Panc1 (cell line): ENCODE results near the gene PDIK1L. TPM values are rescaled to one million over a fixed set of nuclear protein-coding genes. Genes with fewer than 3 reads are reported as not detected.

Experiments used
- ATAC-seq: fragments of 200-7000 bp; cut with Tn5 transposase; 2 replicates; pipeline ENCODE4 v1.9.1; 2020; ENCODE audit warnings: mild to moderate bottlenecking, moderate library complexity
- BruUV-seq: library from RNA; stranded (reverse); fragments of 400-500 nt; replicated peaks from 2 replicates; lab custom pipeline; 2021; lab: Mats Ljungman, UMichigan
- CTCF ChIA-PET: fragments of 300-600 bp; sonication (Branson Sonifier 250); formaldehyde crosslinking; loops from one replicate; lab custom pipeline; 2022; ENCODE audit warnings: antibody characterized with exemption; lab: Charles Lee
- POLR2A ChIA-PET: fragments of 300-600 bp; sonication (Branson Sonifier 250); formaldehyde crosslinking; loops from one replicate; lab custom pipeline; 2022; ENCODE audit warnings: antibody characterized with exemption; lab: Charles Lee
- DNase-seq: peaks from one replicate; pipeline ENCODE4 v3.0.0-alpha.2; 2010; ENCODE audit warnings: low read depth, low spot score
- H3K27ac ChIP-seq: 2 replicates; pipeline ENCODE4 v1.5.1; 2011; ENCODE audit warnings: mild to moderate bottlenecking, low read length, inconsistent platforms
- H3K27me3 ChIP-seq: fragments of 200-500 bp; sonication (Bioruptor generic); 2 replicates; pipeline ENCODE4 v1.6.0; 2014; ENCODE audit warnings: low read length, inconsistent platforms; ENCODE audit not compliant: control insufficient read depth, insufficient read depth
- H3K36me3 ChIP-seq: fragments of 200-500 bp; sonication (Bioruptor generic); 2 replicates; pipeline ENCODE4 v1.5.1; 2014; ENCODE audit warnings: inconsistent platforms, mild to moderate bottlenecking, low read length, moderate library complexity; ENCODE audit not compliant: control insufficient read depth, insufficient read depth
- H3K4me1 ChIP-seq: 2 replicates; pipeline ENCODE4 v1.5.1; 2011; ENCODE audit warnings: inconsistent platforms, mild to moderate bottlenecking, low read length, moderate library complexity; ENCODE audit not compliant: control insufficient read depth, insufficient read depth
- H3K4me3 ChIP-seq, 2 experiments: 2 replicates each; pipeline ENCODE4 v1.5.1; 2011 to 2012; ENCODE audit warnings: low read depth in 2 of 2, low read length in 2 of 2, mild to moderate bottlenecking in 2 of 2, inconsistent platforms in 1 of 2, moderate library complexity in 1 of 2
- H3K9me3 ChIP-seq: fragments of 200-500 bp; sonication (Bioruptor generic); 2 replicates; pipeline ENCODE4 v1.5.1; 2014; ENCODE audit warnings: low read depth, mild to moderate bottlenecking, inconsistent platforms, low read length, moderate library complexity; ENCODE audit not compliant: control insufficient read depth, insufficient read depth
- POLR2AphosphoS5 ChIP-seq: IDR thresholded peaks from 2 replicates; pipeline ENCODE4 v1.6.1; 2012; ENCODE audit warnings: mild to moderate bottlenecking, low read depth, low read length, moderate library complexity
- SIN3A ChIP-seq: IDR thresholded peaks from 2 replicates; pipeline ENCODE4 v1.6.1; 2012; ENCODE audit warnings: low read depth, mild to moderate bottlenecking, low read length, moderate library complexity, borderline replicate concordance; ENCODE audit not compliant: insufficient read depth
- TCF7L2 ChIP-seq: IDR thresholded peaks from 2 replicates; pipeline ENCODE4 v1.6.1; 2011; ENCODE audit warnings: mild to moderate bottlenecking, low read depth, low read length, inconsistent platforms
- in situ Hi-C: cut with HindIII; loops from 2 replicates; pipeline ENCODE4 v1.10.0; 2016; ENCODE audit warnings: low sequenced_read_pairs, low pct_unique_long_range_greater_than_20kb
- intact Hi-C: fragments of 100-400 bp; cut with micrococcal nuclease; formaldehyde crosslinking; loops from one replicate; pipeline ENCODE4 v1.10.0; 2022; ENCODE audit not compliant: unreplicated experiment
- total RNA-seq: library from RNA; stranded (reverse); gene quantifications from one replicate; pipeline ENCODE4 v1.2.1, GENCODE V29; 2021; ENCODE audit not compliant: unreplicated experiment
- TF ChIP-seq, protein P1 (sequence below): fragments of 450-650 bp; IDR thresholded peaks from 2 replicates; pipeline ENCODE4 v1.5.1; 2017; ENCODE audit warnings: mild to moderate bottlenecking
- TF ChIP-seq, protein P2 (sequence below), 2 experiments: IDR thresholded peaks; 2 replicates each; pipeline ENCODE4 v1.6.1; 2011 to 2012; ENCODE audit warnings: low read depth in 2 of 2, control low read depth in 1 of 2, low read length in 1 of 2, mild to moderate bottlenecking in 1 of 2, moderate library complexity in 1 of 2; ENCODE audit not compliant: insufficient read depth in 1 of 2

PDIK1L gene
- total RNA-seq, 1 experiment from 2014 or later = 8.0 TPM

DNA sequence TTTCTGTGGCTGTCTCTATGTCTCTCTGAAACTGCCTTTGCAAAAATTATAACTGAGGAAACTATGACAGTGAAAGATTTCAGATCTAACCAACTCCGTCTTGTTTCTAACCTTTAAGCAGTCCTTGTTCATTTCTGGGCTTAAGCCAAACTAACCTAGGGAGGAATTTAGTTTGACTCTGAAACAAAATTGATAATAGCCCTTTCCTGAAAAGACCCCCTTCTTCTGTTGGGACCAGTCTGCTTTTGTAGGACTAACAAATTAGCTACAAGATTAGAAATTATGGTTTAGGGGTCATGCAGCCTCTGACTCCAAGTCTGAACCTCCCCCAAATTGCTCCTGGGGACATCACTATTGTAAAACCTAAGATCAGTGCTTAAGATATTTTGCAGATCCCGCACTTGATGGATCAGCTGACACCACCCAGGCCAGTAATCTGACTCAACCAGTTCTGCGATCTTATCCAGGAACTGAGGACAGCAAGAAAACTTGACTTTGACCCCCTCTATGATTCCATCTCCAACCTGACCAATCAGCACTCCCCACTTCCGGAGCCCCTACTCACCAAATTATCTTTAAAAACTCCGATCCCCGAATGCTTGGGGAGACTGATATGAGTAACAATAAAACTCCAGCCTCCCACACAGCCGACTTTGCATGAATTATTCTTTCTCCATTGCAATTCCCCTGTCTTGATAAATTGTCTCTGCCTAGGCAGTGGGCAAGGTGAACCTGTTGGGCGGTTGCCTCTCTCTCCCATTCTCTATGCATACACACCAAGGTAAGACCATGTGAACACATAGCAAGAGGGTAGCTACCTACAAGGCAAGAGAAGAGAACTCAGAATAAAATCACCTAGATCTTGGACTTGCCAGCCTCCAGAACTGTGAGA lies 33.1 kb upstream of the PDIK1L start:
- in situ Hi-C loops = no loop called here
- no peak for ATAC-seq
- intact Hi-C loops = no loop called here

DNA sequence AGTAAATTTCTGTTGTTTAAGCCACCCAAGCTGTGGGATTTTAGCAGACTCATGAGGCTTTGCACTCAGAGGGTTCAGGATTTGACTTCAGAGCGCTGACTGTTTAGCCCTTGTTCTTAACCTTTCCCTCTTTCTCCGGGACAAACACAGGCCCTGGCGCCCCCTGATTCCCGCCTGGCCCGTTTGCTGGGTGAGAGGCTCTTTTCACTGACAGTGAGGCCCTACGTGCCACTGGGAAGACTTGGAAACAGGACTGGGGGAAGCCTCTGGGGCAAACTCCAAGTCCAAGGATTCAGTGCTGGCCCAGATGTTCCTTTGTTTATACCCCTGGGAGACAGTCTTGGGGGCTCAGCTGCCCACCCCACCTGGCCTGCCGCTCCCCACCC lies 32.5 kb upstream of the PDIK1L start:
- H3K36me3 ChIP-seq = no peaks in the 10 kb centered on the region
- intact Hi-C loops (no loop called here), in situ Hi-C loops (no loop called here)
- no peak for TF ChIP-seq SIN3A
- TF ChIP-seq, protein P1, sequence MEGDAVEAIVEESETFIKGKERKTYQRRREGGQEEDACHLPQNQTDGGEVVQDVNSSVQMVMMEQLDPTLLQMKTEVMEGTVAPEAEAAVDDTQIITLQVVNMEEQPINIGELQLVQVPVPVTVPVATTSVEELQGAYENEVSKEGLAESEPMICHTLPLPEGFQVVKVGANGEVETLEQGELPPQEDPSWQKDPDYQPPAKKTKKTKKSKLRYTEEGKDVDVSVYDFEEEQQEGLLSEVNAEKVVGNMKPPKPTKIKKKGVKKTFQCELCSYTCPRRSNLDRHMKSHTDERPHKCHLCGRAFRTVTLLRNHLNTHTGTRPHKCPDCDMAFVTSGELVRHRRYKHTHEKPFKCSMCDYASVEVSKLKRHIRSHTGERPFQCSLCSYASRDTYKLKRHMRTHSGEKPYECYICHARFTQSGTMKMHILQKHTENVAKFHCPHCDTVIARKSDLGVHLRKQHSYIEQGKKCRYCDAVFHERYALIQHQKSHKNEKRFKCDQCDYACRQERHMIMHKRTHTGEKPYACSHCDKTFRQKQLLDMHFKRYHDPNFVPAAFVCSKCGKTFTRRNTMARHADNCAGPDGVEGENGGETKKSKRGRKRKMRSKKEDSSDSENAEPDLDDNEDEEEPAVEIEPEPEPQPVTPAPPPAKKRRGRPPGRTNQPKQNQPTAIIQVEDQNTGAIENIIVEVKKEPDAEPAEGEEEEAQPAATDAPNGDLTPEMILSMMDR = no peak
- no peak for TF ChIP-seq POLR2AphosphoS5
- TF ChIP-seq, protein P2, sequence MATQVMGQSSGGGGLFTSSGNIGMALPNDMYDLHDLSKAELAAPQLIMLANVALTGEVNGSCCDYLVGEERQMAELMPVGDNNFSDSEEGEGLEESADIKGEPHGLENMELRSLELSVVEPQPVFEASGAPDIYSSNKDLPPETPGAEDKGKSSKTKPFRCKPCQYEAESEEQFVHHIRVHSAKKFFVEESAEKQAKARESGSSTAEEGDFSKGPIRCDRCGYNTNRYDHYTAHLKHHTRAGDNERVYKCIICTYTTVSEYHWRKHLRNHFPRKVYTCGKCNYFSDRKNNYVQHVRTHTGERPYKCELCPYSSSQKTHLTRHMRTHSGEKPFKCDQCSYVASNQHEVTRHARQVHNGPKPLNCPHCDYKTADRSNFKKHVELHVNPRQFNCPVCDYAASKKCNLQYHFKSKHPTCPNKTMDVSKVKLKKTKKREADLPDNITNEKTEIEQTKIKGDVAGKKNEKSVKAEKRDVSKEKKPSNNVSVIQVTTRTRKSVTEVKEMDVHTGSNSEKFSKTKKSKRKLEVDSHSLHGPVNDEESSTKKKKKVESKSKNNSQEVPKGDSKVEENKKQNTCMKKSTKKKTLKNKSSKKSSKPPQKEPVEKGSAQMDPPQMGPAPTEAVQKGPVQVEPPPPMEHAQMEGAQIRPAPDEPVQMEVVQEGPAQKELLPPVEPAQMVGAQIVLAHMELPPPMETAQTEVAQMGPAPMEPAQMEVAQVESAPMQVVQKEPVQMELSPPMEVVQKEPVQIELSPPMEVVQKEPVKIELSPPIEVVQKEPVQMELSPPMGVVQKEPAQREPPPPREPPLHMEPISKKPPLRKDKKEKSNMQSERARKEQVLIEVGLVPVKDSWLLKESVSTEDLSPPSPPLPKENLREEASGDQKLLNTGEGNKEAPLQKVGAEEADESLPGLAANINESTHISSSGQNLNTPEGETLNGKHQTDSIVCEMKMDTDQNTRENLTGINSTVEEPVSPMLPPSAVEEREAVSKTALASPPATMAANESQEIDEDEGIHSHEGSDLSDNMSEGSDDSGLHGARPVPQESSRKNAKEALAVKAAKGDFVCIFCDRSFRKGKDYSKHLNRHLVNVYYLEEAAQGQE (IDR thresholded peaks at IDR 0.05; ENCODE audit: insufficient read depth in 1 of 2, low read depth in 2 of 2, low read length in 1 of 2) = no peak
- no peak for TF ChIP-seq TCF7L2
- CTCF ChIA-PET = no interaction called here
- no peak overlapping the region for H3K27ac ChIP-seq
- no peaks in the 10 kb centered on the region; the same call in 1 of the 2 replicates for H3K27me3 ChIP-seq
- H3K4me1 ChIP-seq = no peaks in the 10 kb centered on the region
- POLR2A ChIA-PET = no interaction called here
- H3K4me3 ChIP-seq = no peak overlapping the region
- no TSS peak for BruUV-seq
- H3K9me3 ChIP-seq = no peaks in the 10 kb centered on the region
- DNase-seq (no peak), ATAC-seq (no peak)

More for the DNA sequence above, 33.1 kb upstream of the PDIK1L start:
- no peaks in the 10 kb centered on the region for H3K4me1 ChIP-seq
- TF ChIP-seq SIN3A (no peak), POLR2AphosphoS5 (no peak)
- no peak overlapping the region for H3K27ac ChIP-seq
- BruUV-seq = no TSS peak
- no peaks in the 10 kb centered on the region for H3K9me3 ChIP-seq
- ChIA-PET POLR2A (interaction anchor here (0.5 to 0.7 kb wide), 2 partner anchors 11 to 109 kb away, joined by 3 to 12 read pairs; no protein-coding TSS in a partner anchor), CTCF (interaction anchor here (0.5 kb wide), 1 partner anchor 41 kb away, joined by 4 read pairs; no protein-coding TSS in a partner anchor)
- no peaks in the 10 kb centered on the region; the same call in 1 of the 2 replicates for H3K27me3 ChIP-seq
- DNase-seq = no peak
- H3K4me3 ChIP-seq = no peak overlapping the region
- H3K36me3 ChIP-seq = no peaks in the 10 kb centered on the region
